GM21423 (cell line): ENCODE measurements around the gene CDHR3.

ENCODE experiments used
- ATAC-seq: cut with Tn5 transposase; IDR thresholded peaks from one replicate; pipeline ENCODE4 v1.9.1; 2021; ENCODE audit warnings: mild to moderate bottlenecking, moderate library complexity; ENCODE audit not compliant: unreplicated experiment

Gene CDHR3

GRCh38 chr7:106075937-106076336 is 112.9 kb downstream of the CDHR3 start:
- ATAC-seq = no peak

GRCh38 chr7:106076537-106076936 is 113.5 kb downstream of the CDHR3 start:
- no peak for ATAC-seq

- ATAC-seq = no peak
Observed at GRCh38 chr7:106080300-106080987, 117.4 kb downstream of the CDHR3 start.

GRCh38 chr7:106082087-106082854 is 119.2 kb downstream of the CDHR3 start:
- ATAC-seq = no peak
